OCI-LY1 (cell line): ENCODE results near the gene C1orf105.

Source experiments
- H2AFZ ChIP-seq: fragments of 200-600 bp; sonication (generic), shearing (Covaris generic); 2 replicates; pipeline ENCODE4 v1.6.0; 2014; ENCODE audit warnings: antibody characterized with exemption, mild to moderate bottlenecking, low read length
- H3F3A ChIP-seq: fragments of 200-600 bp; sonication (generic), shearing (Covaris generic); 2 replicates; pipeline ENCODE4 v1.6.0; 2014; ENCODE audit warnings: mild to moderate bottlenecking, antibody characterized with exemption, low read length, moderate library complexity; ENCODE audit not compliant: insufficient read depth
- H3K27ac ChIP-seq: fragments of 200-600 bp; sonication (generic); 2 replicates; pipeline ENCODE4 v1.5.1; 2014; ENCODE audit warnings: low read length, mixed run types, mild to moderate bottlenecking, low read depth; ENCODE audit not compliant: poor library complexity, severe bottlenecking
- H3K27me3 ChIP-seq: fragments of 200-600 bp; sonication (generic); 2 replicates; pipeline ENCODE4 v1.6.0; 2014; ENCODE audit warnings: antibody characterized with exemption, mild to moderate bottlenecking, low read length, moderate library complexity; ENCODE audit not compliant: insufficient read depth
- H3K36me3 ChIP-seq: fragments of 200-600 bp; sonication (generic); 2 replicates; pipeline ENCODE4 v1.6.1; 2014; ENCODE audit warnings: mild to moderate bottlenecking, antibody characterized with exemption, low read length, moderate library complexity, mixed read lengths; ENCODE audit not compliant: insufficient read depth
- H3K4me1 ChIP-seq: fragments of 200-600 bp; sonication (generic); 2 replicates; pipeline ENCODE4 v1.5.1; 2014; ENCODE audit warnings: mild to moderate bottlenecking, low read length, moderate library complexity; ENCODE audit not compliant: insufficient read depth, severe bottlenecking
- H3K4me2 ChIP-seq: fragments of 200-600 bp; sonication (generic), shearing (Covaris generic); 2 replicates; pipeline ENCODE4 v1.6.1; 2014; ENCODE audit warnings: low read length
- H3K4me3 ChIP-seq: fragments of 200-600 bp; sonication (generic); 2 replicates; pipeline ENCODE4 v1.5.1; 2014; ENCODE audit warnings: low read length, low read depth, mild to moderate bottlenecking, mixed read lengths; ENCODE audit not compliant: poor library complexity, severe bottlenecking
- H3K79me2 ChIP-seq: fragments of 200-600 bp; shearing (Covaris generic); 2 replicates; pipeline ENCODE4 v1.6.1; 2016; ENCODE audit warnings: mixed run types, low read length, mixed read lengths; ENCODE audit not compliant: insufficient read depth
- H3K9ac ChIP-seq: fragments of 200-600 bp; sonication (generic), shearing (Covaris generic); 2 replicates; pipeline ENCODE4 v1.6.1; 2014; ENCODE audit warnings: mild to moderate bottlenecking, low read length, mixed read lengths
- H3K9me2 ChIP-seq: fragments of 200-600 bp; sonication (generic), shearing (Covaris generic); 2 replicates; pipeline ENCODE4 v1.6.1; 2014; ENCODE audit warnings: low read depth, mild to moderate bottlenecking, low read length, mixed read lengths
- H3K9me3 ChIP-seq: fragments of 200-600 bp; shearing (Covaris generic); 2 replicates; pipeline ENCODE4 v1.6.1; 2014; ENCODE audit warnings: low read length, mixed read lengths
- H4K20me1 ChIP-seq: fragments of 200-600 bp; sonication (generic), shearing (Covaris generic); 2 replicates; pipeline ENCODE4 v1.6.0; 2016; ENCODE audit warnings: mild to moderate bottlenecking, low read length; ENCODE audit not compliant: insufficient read depth
- CTCF ChIP-seq: fragments of 200-600 bp; sonication (generic), shearing (Covaris generic); IDR thresholded peaks from 2 replicates; pipeline ENCODE4 v1.5.1; 2017; ENCODE audit warnings: mild to moderate bottlenecking, antibody characterized with exemption, low read length, moderate library complexity, mixed read lengths
- EZH2 ChIP-seq: fragments of 200-600 bp; sonication (generic), shearing (Covaris generic); IDR thresholded peaks from 2 replicates; pipeline ENCODE4 v1.8.0; 2017; ENCODE audit warnings: borderline replicate concordance, mixed run types, mild to moderate bottlenecking, antibody characterized with exemption, low read length, moderate library complexity, mixed read lengths

The C1orf105 gene

GRCh38 chr1:172487550-172487949 lies 67.1 kb downstream of the C1orf105 start:
- H3K4me1 ChIP-seq, result no peaks in the 10 kb centered on the region
- no peak overlapping the region for H3K9ac ChIP-seq
- H3K27me3 ChIP-seq, result peaks cover 5% of the 10 kb centered on the region; the same call in 1 of the 2 replicates
- H3K79me2 ChIP-seq, result no peaks in the 10 kb centered on the region
- no peak overlapping the region for H3K27ac ChIP-seq
- no peak overlapping the region for H2AFZ ChIP-seq
- H3K4me2 ChIP-seq, result no peak overlapping the region
- no peaks in the 10 kb centered on the region for H3K9me2 ChIP-seq
- no peaks in the 10 kb centered on the region; the same call in 1 of the 2 replicates for H3F3A ChIP-seq
- no peaks in the 10 kb centered on the region for H3K9me3 ChIP-seq
- no peaks in the 10 kb centered on the region for H3K36me3 ChIP-seq
- no peak overlapping the region for H3K4me3 ChIP-seq
- TF ChIP-seq CTCF (no peak), EZH2 (no peak)
- H4K20me1 ChIP-seq, result no peaks in the 10 kb centered on the region

- H3K9me3 ChIP-seq, result no peaks in the 10 kb centered on the region
- no peaks in the 10 kb centered on the region; the same call in 1 of the 2 replicates for H3F3A ChIP-seq
- no peak overlapping the region for H3K27ac ChIP-seq
- no peaks in the 10 kb centered on the region for H3K79me2 ChIP-seq
- no peak overlapping the region for H3K4me3 ChIP-seq
- no peaks in the 10 kb centered on the region for H3K36me3 ChIP-seq
- H3K4me2 ChIP-seq, result no peak overlapping the region
- H3K9me2 ChIP-seq, result no peaks in the 10 kb centered on the region
- no peak for TF ChIP-seq EZH2
- no peak for TF ChIP-seq CTCF
- H4K20me1 ChIP-seq, result no peaks in the 10 kb centered on the region
- no peaks in the 10 kb centered on the region for H3K4me1 ChIP-seq
- H3K27me3 ChIP-seq, result peaks cover 5% of the 10 kb centered on the region; the same call in 1 of the 2 replicates
- no peak overlapping the region for H2AFZ ChIP-seq
- H3K9ac ChIP-seq, result no peak overlapping the region
Measured at GRCh38 chr1:172488393-172488792, 67.9 kb downstream of the C1orf105 start.

- TF ChIP-seq EZH2 (no peak), CTCF (no peak)
- Histone ChIP-seq H3K9me3 (no peaks in the 10 kb centered on the region), H3K4me3 (no peak overlapping the region), H3K4me2 (no peak overlapping the region), H2AFZ (no peak overlapping the region), H3K4me1 (no peaks in the 10 kb centered on the region), H3K27me3 (peaks cover 5% of the 10 kb centered on the region; the same call in 1 of the 2 replicates), H3K9ac (no peak overlapping the region), H3K36me3 (no peaks in the 10 kb centered on the region), H3K9me2 (no peaks in the 10 kb centered on the region), H3F3A (no peaks in the 10 kb centered on the region; the same call in 1 of the 2 replicates), H3K79me2 (no peaks in the 10 kb centered on the region), H4K20me1 (no peaks in the 10 kb centered on the region), H3K27ac (no peak overlapping the region)
Measured at GRCh38 chr1:172489847-172490246, 69.4 kb downstream of the C1orf105 start.
